ENCODE measurements around the gene TMEM126A. TPM values are rescaled to one million over a fixed set of nuclear protein-coding genes. Genes with fewer than 3 reads are reported as not detected.
"Not testable (repeated sequence)": the region's sequence is repeated elsewhere in the genome, so short reads cannot be mapped to it uniquely, and the experiment has no call there.

TMEM126A gene
- 10 to 100 TPM; 32.4 to 51.5 (median 39.1) TPM for total RNA-seq
- polyA plus RNA-seq, result 100 to 1,000 TPM in 1 of 3 donors, 10 to 100 TPM in 2; 70.6 to 107 (median 72.0) TPM
- long read RNA-seq, donor 1, transcript TMEM126A-201 (5 exons, 739 nt), result major isoform, 6 of 9 reads
- long read RNA-seq, donor 1, partial matches to known transcripts, result 0 of 9 reads
- long read RNA-seq, donor 1, other reads (novel, unspliced or antisense), result 1 of 9 reads
- long read RNA-seq, donor 2, transcript TMEM126A-201 (5 exons, 739 nt), result major isoform, 9 of 12 reads
- long read RNA-seq, donor 2, partial matches to known transcripts, result 1 of 12 reads
- long read RNA-seq, donor 2, other reads (novel, unspliced or antisense), result 2 of 12 reads

GRCh38 chr11:85647604-85648299, at the start of gene TMEM126A:
Gene TMEM126A, plus strand, starts transcription at chr11:85647967. Its CDS starts 2,289 bp downstream, at chr11:85650256.
- TF ChIP-seq, protein P1, sequence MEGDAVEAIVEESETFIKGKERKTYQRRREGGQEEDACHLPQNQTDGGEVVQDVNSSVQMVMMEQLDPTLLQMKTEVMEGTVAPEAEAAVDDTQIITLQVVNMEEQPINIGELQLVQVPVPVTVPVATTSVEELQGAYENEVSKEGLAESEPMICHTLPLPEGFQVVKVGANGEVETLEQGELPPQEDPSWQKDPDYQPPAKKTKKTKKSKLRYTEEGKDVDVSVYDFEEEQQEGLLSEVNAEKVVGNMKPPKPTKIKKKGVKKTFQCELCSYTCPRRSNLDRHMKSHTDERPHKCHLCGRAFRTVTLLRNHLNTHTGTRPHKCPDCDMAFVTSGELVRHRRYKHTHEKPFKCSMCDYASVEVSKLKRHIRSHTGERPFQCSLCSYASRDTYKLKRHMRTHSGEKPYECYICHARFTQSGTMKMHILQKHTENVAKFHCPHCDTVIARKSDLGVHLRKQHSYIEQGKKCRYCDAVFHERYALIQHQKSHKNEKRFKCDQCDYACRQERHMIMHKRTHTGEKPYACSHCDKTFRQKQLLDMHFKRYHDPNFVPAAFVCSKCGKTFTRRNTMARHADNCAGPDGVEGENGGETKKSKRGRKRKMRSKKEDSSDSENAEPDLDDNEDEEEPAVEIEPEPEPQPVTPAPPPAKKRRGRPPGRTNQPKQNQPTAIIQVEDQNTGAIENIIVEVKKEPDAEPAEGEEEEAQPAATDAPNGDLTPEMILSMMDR (IDR thresholded peaks at IDR 0.05), result no peak
- ATAC-seq (peak; percentile 96 to 98 (median 98)), DNase-seq (peak; percentile 91 to 94)
- no peaks in the 10 kb centered on the region for H3K27me3 ChIP-seq (ENCODE audit: insufficient read depth in 3 of 3, low read length in 2 of 3)
- H3K27ac ChIP-seq, result peak within 1 kb of the TSS; percentile 87
- 0 to 1% (median 0%) methylated on average over 33 of the region's 33 CpGs for WGBS, 3 donors
- H3K4me3 ChIP-seq, result peak within 1 kb of the TSS; percentile 78
- H3K36me3 ChIP-seq (ENCODE audit: insufficient read depth in 1 of 2, low read depth in 1 of 2), result peaks cover 0 to 15% of the 10 kb centered on the region in 2 donors
- peaks cover 33% of the 10 kb centered on the region for H3K4me1 ChIP-seq
- no peaks in the 10 kb centered on the region for H3K9me3 ChIP-seq
- intact Hi-C loops (cut with DNase I), result loop anchor here (2.0 to 10.0 kb wide), 2 partner anchors 17 to 53 kb away; no protein-coding TSS in a partner anchor

DNA sequence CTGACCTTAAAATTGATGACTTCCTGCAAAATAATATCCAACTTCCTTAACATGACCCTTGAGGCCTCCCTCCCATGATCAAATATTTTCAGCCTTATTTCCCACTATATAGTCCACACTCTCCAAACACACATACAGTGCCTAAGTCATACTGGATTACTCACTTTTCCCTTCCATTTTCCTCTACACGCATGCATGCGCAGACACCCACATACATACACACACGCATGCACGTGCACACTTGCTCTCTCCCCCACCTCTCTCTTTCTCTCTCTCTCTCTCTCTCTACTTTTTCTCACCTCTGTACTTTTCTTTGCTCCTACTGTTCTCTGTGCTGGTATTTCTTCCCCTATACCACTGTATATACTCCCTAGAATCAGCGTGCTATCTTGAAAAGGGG, 48.7 kb upstream of the TMEM126A start:
- Histone ChIP-seq H3K4me1 (no peaks in the 10 kb centered on the region), H3K36me3 (ENCODE audit: insufficient read depth in 1 of 2, low read depth in 1 of 2) (no peaks in the 10 kb centered on the region), H3K4me3 (no peak overlapping the region), H3K9me3 (no peaks in the 10 kb centered on the region), H3K27me3 (ENCODE audit: insufficient read depth in 3 of 3, low read length in 2 of 3) (no peaks in the 10 kb centered on the region), H3K27ac (no peak overlapping the region)
- intact Hi-C loops (cut with DNase I), result loop anchor here (1.0 to 10.0 kb wide), 4 partner anchors 32 to 616 kb away; partner anchors contain the start of genes SYTL2 (in 1 of the 2) and TMEM126A (in 1 of the 2)
- ATAC-seq (no peak), DNase-seq (no peak)
- 65 to 67% (median 67%) methylated on average over 5 of the region's 5 CpGs for WGBS, 3 donors
- TF ChIP-seq, protein P1 (IDR thresholded peaks at IDR 0.05), result no peak

DNA sequence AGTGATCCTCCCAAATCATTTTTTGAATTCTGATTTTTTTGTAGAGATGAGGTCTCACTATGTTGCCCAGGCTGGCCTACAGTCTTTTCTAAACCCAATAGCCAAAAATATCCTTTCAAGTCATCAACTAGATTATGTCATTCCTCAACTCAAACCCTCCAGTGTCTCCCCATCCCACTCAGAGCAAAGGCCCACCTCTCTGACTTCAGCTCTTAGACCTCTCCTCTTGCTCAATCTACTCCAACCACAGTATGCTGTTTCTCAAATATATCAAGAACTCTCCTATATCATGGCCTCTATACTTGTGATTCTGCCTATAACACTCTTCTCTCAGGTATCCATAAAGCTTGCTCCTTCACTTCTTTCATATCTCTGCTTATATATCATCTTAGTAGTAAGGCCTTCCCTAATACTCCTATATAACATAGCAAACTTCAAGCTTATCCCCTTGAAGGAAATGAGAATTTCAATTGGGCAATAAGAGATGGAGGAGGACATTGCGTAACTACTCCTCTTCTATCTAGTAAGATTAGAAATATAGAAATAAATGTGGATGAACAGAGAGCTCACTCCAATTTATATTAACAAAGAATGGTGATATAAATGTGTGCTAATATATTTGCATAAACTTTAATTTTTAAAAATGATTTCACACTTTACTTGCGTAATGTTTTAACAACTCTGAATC, 45.1 kb upstream of the TMEM126A start:
- no peak overlapping the region for H3K27ac ChIP-seq
- H3K27me3 ChIP-seq (ENCODE audit: insufficient read depth in 3 of 3, low read length in 2 of 3), result no peaks in the 10 kb centered on the region
- intact Hi-C loops (cut with DNase I), result no loop called here
- TF ChIP-seq, protein P1 (IDR thresholded peaks at IDR 0.05), result no peak
- ATAC-seq (no peak), DNase-seq (no peak)
- H3K36me3 ChIP-seq (ENCODE audit: insufficient read depth in 1 of 2, low read depth in 1 of 2), result no peaks in the 10 kb centered on the region
- H3K9me3 ChIP-seq, result no peaks in the 10 kb centered on the region
- no peaks in the 10 kb centered on the region for H3K4me1 ChIP-seq
- H3K4me3 ChIP-seq, result no peak overlapping the region
- WGBS, 3 donors, result 98 to 99% (median 99%) methylated on average over 2 of the region's 2 CpGs

- intact Hi-C loops (cut with DNase I), result no loop called here
- H3K4me3 ChIP-seq, result no peak overlapping the region
- ATAC-seq, result no peak
- H3K27me3 ChIP-seq (ENCODE audit: insufficient read depth in 3 of 3, low read length in 2 of 3), result no peaks in the 10 kb centered on the region
- no peaks in the 10 kb centered on the region for H3K36me3 ChIP-seq (ENCODE audit: insufficient read depth in 1 of 2, low read depth in 1 of 2)
- no peak overlapping the region for H3K27ac ChIP-seq
- no peak for DNase-seq
- H3K4me1 ChIP-seq, result no peaks in the 10 kb centered on the region
- WGBS, 3 donors, result 87 to 91% (median 88%) methylated on average over 4 of the region's 4 CpGs
- no peaks in the 10 kb centered on the region for H3K9me3 ChIP-seq
- TF ChIP-seq, protein P1 (IDR thresholded peaks at IDR 0.05), result no peak
These were observed 44.5 kb upstream of the TMEM126A start for GRCh38 chr11:85603220-85603619.

GRCh38 chr11:85606237-85606636, 41.5 kb upstream of the TMEM126A start:
- 90 to 98% (median 93%) methylated on average over 3 of the region's 3 CpGs for WGBS, 3 donors
- H3K27me3 ChIP-seq (ENCODE audit: insufficient read depth in 3 of 3, low read length in 2 of 3); intact Hi-C loops (cut with DNase I); H3K4me3 ChIP-seq; H3K36me3 ChIP-seq (ENCODE audit: insufficient read depth in 1 of 2, low read depth in 1 of 2); ATAC-seq; H3K9me3 ChIP-seq; DNase-seq; H3K27ac ChIP-seq; H3K4me1 ChIP-seq: not testable (repeated sequence)

- ATAC-seq; H3K27ac ChIP-seq; H3K4me1 ChIP-seq; H3K4me3 ChIP-seq; H3K36me3 ChIP-seq (ENCODE audit: insufficient read depth in 1 of 2, low read depth in 1 of 2); H3K9me3 ChIP-seq; intact Hi-C loops (cut with DNase I); H3K27me3 ChIP-seq (ENCODE audit: insufficient read depth in 3 of 3, low read length in 2 of 3); DNase-seq: not testable (repeated sequence)
These were observed 39.1 kb upstream of the TMEM126A start for GRCh38 chr11:85608621-85609020.

DNA sequence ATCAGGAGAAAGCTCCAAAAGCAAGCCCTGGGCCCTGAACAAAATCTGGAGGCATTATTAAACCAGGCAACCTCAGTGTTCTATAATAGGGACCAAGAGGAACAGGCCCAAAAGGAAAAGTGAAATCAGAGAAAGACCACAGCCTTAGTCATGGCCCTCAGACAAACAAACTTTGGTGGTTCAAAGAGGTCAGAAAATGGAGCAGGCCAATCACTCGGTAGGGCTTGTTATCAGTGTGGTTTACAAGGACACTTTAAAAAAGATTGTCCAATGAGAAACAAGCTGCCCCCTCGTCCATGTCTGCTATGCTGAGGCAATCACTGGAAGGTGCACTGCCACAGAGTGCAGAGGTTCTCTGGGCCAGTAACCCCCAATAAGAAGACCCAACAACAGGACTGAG, 38.5 kb upstream of the TMEM126A start:
- intact Hi-C loops (cut with DNase I); ATAC-seq: not testable (repeated sequence)
- 82 to 91% (median 85%) methylated on average over 2 of the region's 2 CpGs for whole genome bisulfite sequencing, 3 donors

More for the DNA sequence above, 38.5 kb upstream of the TMEM126A start:
- not testable (repeated sequence) for DNase-seq; H3K9me3 ChIP-seq; H3K4me1 ChIP-seq; H3K27me3 ChIP-seq (ENCODE audit: insufficient read depth in 3 of 3, low read length in 2 of 3); H3K36me3 ChIP-seq (ENCODE audit: insufficient read depth in 1 of 2, low read depth in 1 of 2); H3K27ac ChIP-seq; H3K4me3 ChIP-seq

Data from psoas muscle (tissue), 8 donors.